HG03280 (cell line): ENCODE data around the gene BCR.

Experiments used
- ATAC-seq: cut with Tn5 transposase; IDR thresholded peaks from one replicate; pipeline ENCODE4 v1.9.1; 2021; ENCODE audit warnings: mild to moderate bottlenecking, moderate library complexity; ENCODE audit not compliant: unreplicated experiment

The BCR gene

DNA sequence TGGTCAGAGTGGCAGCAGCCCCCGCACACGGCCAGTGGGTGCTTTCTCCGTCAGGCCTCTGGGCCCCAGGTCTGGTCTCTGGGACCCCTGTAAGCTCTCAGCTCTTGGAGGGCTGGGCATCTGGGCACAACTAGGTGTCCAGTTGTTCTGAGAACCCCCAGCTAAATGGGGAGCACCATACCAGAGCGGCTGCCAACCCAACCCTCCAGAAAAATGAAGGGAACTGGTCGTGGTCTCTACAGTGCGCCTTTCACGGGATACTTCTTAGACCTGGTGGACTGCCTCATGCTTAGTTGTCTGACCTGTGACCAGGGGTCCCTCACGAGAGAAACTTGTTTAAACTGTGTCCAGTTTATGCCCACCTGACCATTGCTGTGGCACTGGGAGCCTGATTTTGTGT, 104.9 kb downstream of the BCR start:
- ATAC-seq = no peak

DNA sequence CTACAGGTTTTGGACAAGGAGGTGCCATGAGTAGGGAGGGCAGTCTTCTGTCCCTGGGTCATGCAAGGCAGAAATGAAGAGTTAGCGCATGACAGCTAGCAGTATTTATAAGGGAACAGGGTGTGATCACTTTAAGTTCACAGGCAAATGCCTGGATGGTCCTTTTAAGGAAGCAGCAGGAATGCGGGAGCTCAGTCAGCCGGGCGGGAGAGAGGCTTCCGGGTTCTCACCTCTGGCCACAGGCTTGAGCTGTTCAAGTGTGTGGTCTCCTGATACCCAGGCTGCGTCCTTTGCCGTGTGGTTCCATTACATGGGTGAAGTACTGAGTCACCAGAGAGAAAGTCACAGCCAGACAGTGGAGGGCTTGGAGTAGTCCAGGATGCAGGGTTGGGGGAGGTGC, 105.4 kb downstream of the BCR start:
- no peak for ATAC-seq

DNA sequence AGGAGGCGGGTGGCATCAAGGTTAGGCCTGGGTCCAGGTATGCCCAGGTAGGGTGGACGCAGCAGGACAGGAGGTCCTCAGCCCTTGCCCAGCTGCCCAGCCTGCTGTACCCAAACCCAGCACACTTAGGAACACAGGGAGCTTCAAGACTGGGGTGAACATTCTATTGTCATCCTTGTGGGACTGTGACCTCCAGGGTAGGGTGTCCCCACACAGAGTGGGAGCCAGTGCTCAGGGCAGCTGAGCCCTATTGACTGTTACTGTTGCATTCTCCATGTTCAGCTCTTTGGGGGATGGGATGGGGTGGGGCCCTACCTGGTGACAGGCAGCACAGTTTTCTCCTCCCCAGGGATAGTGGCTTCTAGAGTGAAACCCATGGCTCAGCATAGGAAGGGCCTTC, 106.0 kb downstream of the BCR start:
- ATAC-seq = no peak

DNA sequence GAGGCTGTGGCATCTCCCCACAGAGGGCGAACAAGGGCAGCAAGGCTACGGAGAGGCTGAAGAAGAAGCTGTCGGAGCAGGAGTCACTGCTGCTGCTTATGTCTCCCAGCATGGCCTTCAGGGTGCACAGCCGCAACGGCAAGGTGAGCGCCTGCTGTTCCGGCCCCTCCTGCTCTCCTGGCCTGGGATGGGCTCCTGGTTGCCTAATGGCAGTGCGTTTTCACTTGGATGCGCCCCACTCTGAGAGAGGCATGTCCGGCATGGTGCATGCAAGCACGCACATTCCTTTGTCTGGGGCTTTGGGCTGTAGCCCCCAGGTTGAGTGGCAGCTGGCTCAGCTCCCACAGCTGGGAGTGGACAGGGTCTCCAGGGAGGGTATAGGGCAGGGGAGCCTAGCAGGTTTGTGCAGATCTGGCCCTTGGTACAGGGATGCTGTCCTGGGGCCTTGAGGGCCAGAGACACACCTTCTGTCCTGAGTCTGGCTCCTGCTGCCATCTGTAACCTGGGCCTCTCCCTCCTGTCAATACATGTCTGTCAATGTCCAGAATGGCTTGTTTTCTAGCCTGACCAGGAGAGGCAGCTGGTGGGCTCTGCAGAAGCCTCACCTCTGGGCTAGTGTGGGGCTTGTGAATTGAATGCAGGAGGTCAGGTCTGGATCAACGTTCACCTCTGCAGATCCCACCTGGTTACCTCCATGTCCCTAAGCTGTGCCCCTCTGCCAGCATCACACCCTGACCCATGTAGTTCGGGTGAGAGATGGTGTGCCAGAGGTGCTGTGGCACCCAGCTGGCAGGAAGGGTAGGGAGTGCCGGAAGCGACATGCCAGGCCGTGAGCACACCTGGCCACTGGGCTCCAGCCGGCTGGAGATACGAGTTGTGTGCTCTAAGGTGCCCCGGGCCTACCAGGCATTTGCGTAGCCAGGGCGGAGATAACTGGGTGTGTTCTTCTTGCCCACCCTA, 107.1 kb downstream of the BCR start:
- no peak for ATAC-seq

DNA sequence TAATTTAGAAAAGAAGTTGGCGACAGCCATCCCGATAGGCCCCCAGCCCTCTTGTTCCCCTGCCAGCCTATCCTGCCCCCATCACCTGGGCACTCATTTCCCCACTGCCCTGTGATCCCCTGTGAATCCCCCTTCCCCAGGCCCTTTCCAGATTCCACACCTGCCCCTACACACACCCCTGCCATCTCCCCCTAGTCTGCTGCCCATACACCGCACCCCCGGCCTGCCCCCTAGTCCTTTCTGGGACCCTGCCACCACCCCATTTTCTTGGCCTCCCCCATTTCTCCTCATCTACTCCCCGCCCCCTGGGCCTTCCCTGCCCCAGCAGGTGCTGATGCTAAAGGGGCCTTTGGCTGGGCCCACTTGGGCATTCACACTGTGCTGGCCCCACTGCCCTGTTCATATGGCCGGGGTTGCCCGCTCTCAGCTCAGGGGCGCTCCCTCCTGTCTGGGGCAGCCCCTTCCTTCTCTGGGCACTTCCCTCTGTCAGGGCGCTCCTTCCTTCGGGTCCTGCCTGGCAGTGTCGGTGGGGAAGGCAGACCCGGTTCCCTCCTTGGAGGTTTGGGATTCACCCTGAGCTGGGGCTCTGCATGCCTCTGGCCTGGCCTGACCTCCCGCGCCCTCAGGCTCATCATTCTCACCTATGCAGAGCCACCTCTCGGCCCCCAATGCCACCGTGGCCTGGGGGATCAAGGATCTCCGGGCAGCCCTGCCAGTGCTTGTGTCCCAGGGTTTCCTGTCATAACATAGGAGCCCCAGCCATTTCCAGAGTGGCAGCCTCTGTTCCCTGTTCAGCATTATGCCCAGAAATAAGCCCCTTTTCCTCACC, 108.2 kb downstream of the BCR start:
- ATAC-seq = no peak

DNA sequence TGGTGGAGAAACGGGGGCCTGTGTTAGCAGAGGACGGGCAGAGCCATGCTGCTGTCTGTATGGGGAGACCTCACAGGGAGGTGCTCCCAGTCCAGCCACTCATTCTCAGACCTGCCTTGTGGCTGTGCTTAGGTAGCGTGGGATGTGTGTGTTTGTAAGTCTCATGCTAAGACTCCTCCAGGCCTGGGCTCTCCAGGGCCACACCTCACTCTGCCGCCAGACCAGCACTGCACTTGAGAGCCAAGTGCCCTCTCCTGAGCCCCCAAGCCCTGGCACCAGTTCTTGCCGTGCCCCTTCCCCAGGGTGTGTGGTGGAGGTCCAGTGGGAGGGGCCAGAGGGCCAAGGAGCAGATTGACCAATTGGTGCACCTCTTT, 108.8 kb downstream of the BCR start:
- no peak for ATAC-seq

DNA sequence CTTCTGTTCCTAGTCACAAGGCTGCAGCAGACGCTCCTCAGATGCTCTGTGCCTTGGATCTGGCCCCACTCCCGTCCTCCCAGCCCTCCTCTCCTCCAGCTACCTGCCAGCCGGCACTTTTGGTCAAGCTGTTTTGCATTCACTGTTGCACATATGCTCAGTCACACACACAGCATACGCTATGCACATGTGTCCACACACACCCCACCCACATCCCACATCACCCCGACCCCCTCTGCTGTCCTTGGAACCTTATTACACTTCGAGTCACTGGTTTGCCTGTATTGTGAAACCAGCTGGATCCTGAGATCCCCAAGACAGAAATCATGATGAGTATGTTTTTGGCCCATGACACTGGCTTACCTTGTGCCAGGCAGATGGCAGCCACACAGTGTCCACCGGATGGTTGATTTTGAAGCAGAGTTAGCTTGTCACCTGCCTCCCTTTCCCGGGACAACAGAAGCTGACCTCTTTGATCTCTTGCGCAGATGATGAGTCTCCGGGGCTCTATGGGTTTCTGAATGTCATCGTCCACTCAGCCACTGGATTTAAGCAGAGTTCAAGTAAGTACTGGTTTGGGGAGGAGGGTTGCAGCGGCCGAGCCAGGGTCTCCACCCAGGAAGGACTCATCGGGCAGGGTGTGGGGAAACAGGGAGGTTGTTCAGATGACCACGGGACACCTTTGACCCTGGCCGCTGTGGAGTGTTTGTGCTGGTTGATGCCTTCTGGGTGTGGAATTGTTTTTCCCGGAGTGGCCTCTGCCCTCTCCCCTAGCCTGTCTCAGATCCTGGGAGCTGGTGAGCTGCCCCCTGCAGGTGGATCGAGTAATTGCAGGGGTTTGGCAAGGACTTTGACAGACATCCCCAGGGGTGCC, 109.8 kb downstream of the BCR start:
- no peak for ATAC-seq

DNA sequence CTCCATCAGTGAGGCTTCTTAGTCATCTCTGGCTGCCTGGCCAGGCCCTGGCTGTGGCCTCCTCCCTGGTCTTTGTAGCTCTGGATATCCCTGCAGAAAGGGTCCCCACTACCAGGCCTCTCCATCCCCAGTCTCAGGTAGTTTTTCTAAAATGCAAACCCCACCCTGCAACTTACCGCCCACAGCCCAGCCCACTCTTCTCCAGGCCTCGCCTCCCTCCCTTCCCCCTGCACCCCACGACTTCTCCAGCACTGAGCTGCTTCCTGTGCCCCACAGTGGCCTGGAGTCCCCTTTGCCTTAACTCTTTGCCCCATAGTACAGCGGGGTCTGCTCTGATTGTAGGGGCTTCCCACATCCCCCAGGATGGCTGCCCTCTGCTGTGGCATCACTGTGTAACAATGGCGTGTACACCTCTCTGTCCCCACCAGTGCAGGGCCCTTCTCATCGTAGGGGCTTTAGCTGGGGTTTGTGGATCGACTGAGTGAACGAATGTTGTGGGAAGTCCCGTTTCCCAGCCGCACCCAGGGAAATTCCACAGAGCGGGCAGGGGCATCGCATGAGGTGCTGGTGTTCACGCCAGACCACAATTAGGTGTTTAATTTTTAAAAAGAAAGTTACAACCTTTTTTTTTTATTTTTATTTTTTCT, 111.6 kb downstream of the BCR start:
- ATAC-seq = no peak

DNA sequence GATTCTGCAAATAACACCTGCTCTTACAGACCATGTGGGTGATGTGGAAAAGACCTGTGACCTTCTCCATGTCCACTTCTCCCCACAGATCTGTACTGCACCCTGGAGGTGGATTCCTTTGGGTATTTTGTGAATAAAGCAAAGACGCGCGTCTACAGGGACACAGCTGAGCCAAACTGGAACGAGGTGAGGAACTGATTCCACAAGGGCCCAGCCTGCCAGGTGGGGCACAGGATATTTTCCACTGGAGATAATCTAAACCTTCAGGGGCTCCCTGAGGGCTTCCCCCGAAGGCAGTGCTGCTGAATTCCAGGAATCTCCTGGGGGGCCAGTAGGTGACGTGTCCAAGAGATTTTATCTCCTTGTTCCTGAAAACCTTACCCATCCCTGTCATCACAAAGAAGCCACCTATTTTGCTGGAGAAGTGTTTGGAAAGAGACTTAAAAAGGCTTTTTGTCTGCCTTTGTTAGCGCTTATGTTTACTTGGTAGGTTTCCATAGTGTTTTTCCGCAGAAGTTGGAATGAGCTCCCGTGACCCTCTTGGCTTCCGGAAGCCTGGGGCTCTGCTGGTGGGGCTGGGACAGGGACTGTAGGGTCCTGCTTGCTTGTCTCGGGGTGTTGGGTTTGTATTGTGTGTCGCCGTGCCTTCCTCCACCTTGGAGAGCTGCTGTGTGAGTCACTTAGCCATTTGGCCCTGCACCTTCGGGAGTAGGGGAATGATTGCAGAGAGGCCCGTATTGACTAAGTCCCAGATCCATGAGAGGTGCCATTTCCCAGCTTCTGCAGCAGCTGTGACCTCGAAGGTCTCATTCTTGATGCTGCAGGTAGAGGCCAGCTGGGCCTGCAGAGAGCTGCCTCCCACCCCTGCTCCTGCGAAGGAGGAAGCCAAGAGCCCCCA, 112.4 kb downstream of the BCR start:
- no peak for ATAC-seq

DNA sequence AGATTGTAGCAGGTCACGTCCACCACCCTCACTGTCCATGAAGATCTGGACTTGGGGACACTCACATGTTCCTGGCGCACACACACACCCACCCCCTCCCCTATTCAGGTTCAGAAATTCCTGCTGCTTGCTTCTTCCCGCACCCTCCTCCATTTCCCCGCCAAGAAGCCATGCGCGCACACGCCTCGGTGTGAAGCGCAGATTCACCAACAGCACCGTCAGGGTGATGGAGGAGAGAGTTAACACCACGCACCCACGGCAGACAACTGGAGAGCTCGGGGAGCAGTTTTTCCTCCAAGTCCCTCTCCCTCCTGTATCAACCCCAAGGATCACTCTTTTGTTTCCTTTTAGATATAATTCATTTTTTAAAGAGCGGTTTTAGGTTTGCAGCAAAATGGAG, 113.4 kb downstream of the BCR start:
- no peak for ATAC-seq

DNA sequence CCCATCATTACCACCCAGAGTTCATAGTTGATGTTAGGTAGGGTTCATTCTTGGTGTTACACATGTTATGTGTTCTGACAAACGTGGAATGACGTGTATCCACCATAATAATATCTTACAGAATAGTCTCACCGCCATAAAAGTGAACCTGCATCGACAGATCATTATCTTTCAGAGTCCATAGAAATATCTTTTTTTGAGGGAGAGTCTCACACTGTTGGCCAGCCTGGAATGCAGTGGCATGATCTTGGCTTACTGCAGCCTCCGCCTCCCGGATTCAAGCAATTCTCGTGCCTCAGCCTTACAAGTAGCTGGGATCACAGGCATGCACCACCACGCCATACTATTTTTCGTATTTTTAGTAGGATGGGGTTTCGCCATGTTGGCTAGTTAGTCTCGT, 113.9 kb downstream of the BCR start:
- ATAC-seq = no peak

DNA sequence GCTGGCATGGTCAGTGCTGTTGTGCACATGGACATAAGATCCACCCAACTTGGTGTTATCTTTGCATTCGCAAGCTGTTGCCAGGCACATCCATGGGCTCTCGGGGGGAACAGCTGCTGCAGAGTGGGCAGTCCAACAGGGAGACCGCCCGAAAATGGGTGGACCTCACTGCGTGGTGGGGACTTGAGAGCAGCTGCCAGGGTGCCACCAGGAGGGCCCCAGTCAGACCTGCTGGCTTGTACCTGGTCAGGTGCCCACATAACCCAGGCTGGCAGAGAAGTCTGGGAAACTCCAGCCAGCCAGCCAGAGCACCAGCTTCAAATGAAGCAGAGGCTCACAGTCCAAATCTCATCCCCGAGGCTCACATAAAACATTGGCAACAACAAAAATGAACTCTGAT, 120.2 kb downstream of the BCR start:
- no peak for ATAC-seq

DNA sequence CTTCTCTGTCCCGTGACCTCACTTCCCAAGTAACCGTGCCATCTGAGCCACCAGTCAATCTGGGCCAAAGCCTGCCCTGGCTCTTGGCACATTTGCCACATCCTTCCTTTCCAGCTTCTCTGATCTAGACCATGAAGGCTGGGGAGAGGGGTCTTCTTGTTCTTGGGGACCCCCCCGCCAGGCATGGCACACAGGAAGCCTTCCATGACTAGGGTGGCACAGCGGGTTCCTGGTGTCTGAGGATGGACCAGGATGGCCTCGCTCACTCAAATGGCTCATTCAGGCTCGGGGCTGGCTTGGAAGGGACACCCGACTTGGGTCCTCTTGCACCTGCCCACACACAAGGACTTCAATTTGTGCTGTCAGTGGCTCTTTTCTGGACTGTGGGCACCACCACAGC, 121.3 kb downstream of the BCR start:
- no peak for ATAC-seq

DNA sequence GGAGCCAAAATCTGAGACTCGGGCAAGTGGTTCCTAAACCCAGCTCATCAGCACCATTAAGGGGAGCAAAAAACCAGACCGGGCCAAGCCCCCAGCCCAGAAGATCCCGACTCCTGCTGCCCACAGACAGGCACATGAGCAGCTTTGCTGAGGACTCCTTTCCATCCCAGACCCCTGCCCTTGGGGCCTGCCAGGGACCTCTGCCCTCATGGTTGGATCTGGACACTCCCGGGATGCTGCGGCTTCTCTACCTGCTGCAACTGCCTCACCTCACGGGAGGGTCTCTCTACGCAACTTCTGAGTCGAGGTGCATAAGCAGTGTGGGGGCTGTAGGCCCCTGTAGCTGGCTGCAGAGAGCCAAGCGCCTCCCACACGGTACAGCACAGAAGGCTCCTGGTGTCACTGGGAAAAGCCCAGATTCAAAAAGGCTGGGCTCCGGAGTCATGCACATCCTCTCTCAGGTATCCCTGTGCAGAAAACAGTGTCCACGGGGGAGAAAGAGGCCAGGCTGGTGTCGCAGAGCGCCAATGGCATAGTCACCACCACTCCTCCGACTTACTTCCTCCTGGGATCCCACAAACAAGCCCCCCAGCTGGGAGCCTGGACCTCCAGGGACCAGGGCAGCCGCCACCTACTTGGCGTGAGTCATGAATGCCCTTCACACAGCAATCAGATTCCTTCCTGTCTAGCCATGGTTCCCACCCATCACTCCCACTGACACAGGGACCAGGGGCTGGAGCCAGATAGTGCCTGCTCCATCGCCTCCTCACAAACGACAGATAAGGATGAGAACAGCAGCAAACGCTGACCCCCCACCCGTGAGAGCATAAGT, 122.1 kb downstream of the BCR start:
- ATAC-seq = no peak

DNA sequence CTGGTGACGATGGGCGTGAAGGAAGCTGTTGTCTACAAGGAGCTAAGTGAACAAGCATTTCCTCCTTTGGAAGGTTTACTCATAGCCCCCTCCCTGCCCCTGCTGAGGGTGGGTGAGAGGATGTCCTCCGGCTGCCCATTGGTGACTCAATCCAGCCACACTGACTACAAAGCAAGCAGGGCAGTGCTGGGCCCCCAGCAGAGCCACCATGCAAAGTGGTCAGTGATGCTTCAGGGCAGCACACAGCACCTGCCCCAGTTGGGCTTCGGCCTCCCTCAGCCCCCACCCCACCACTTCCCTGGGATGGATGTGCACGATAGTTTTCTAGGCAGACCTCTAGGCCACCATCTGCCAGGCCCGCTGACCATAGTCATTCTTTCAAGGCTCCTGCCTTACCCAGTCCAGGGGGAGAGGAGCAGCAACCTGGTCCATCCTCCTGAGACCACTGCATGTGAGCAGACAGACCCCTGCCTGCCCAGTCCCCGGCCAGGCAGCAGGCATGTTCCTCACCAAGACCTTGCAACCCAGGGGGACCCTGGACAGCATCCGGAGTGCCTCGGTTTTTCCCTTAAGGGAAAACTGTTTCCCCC, 125.1 kb downstream of the BCR start:
- ATAC-seq = no peak

DNA sequence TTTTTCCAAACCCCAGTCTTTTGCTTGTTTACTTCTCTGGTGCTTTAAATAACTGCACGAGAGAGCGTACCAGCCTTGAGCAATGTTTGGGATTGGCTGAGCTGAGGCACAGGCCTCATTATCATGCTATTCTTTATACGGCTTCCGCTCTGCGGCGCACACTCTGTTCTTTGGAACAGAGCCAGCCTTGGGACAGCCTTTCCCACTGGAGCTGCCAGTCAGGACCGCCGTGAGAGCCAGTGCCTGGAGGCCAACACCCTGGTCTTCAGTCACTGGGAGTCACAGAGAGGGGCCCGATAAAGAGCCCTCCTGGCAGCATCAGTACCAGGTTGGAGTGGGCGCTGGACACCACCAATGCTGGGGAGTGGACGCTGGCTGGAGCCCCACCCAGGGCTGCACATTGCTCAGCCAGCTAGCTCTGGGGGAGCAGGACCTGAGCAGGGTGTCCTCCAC, 125.6 kb downstream of the BCR start:
- no peak for ATAC-seq

DNA sequence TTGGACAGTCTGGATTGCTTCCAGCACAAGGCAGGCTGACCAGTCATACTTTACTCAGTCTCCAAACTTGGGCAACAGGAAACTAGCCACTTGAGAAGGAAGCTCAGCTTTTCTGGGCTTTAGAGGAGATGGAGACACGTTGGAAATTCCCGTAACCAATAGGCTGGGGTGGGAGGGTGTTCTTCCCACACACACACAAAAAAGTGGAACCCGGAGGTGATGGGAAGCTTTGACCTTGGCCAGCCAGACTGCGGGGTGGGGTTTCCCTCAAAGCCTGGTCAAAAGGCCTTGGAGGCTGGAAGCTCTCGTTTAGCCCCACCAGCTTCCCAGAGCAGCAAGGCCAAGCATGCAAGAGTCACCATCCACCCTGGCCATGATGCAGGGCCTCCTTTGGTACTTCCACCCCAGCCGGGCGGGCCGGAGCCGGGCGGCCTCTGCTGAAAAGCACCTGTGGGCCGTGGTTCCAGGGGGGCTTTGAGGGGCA, 126.2 kb downstream of the BCR start:
- ATAC-seq = no peak

DNA sequence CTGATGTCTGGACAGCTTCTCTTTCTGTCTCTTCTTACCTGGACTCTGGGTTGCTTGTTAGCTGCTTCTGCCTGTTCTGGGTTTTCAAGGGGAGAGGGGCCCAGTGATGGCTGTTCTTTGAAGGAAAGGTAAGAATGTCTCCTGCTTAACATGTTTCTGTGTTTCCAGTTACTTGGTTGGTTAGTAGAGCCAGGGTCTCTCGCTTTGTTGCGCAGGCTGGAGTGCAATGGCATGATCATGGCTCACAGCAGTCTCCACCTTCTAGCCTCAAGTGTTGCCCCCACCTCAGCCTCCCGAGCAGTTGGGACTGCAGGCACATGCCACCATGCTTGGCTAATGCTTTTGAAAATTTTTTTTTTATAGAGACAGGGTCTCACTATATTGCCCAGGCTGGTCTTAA, 126.6 kb downstream of the BCR start:
- no peak for ATAC-seq
